RWPE1 (cell line): Measurements from ENCODE around the gene TOR2A.

ENCODE experiments used
- CTCF ChIA-PET: fragments of 350-600 bp; sonication (Branson Sonifier 250); formaldehyde crosslinking; extraction: SDS; loops from one replicate; lab custom pipeline; 2021; lab: Yijun Ruan, JAX
- POLR2A ChIA-PET: fragments of 400-600 bp; formaldehyde crosslinking; extraction: SDS; loops from one replicate; lab custom pipeline; 2020; ENCODE audit warnings: antibody characterized with exemption; ENCODE audit not compliant: low non-redundant PET; lab: Yijun Ruan, JAX
- DNase-seq: peaks from one replicate; pipeline ENCODE4 v3.0.0; 2012; ENCODE audit warnings: low spot score
- H3K27ac ChIP-seq: fragments of 450-650 bp; 2 replicates; pipeline ENCODE4 v1.5.1; 2017
- TF ChIP-seq, protein P1 (sequence below): fragments of 450-650 bp; conservative IDR thresholded peaks from 2 replicates; pipeline ENCODE4 v1.5.1; 2017; ENCODE audit warnings: low read depth, mild to moderate bottlenecking

The TOR2A gene

DNA sequence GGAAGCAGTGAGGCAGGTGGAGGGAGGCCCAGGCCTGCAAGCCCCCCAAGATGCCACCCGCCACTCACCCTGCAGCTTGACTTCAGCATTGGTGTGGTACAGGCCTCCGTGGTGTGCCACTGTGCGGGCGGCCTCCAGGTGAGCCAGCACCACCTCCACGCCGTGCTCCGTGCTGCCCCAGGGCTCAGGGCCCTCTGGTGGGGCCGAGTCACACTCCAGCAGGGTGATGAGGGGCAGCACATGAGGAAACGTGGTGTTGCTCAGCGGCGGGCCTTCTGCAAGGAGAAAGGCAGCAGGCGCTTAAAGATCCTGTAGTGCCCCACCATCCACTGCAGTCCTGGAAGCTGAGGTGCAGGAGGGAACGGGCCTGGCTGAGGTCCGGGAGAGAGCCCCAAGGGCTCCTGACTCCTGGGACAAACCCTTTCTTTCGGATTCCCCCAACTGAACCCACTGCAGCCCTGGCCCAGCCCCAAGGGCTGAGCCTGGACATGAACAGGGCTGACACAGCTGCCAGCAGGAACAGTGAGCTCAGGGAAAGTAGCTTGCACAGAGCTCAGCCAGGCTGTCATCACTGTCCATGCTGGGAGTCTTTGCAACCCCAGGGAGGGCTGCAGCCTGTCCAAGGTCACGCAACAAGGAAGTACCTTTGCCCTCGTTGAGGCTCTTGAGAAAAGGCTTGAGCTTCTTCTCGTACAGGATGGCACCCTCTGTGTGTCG lies 4.7 kb upstream of the TOR2A start:
- peak overlapping the region; percentile 98 for H3K27ac ChIP-seq
- ChIA-PET CTCF (interaction anchor here (0.5 to 2.2 kb wide), 6 partner anchors 27 to 137 kb away, joined by 3 to 9 read pairs (median 4); partner anchors contain the start of gene CDK9), POLR2A (interaction anchor here (1.6 kb wide), 2 partner anchors 31 to 46 kb away, joined by 5 to 8 read pairs; partner anchors contain the start of gene CDK9)
- TF ChIP-seq, protein P1, sequence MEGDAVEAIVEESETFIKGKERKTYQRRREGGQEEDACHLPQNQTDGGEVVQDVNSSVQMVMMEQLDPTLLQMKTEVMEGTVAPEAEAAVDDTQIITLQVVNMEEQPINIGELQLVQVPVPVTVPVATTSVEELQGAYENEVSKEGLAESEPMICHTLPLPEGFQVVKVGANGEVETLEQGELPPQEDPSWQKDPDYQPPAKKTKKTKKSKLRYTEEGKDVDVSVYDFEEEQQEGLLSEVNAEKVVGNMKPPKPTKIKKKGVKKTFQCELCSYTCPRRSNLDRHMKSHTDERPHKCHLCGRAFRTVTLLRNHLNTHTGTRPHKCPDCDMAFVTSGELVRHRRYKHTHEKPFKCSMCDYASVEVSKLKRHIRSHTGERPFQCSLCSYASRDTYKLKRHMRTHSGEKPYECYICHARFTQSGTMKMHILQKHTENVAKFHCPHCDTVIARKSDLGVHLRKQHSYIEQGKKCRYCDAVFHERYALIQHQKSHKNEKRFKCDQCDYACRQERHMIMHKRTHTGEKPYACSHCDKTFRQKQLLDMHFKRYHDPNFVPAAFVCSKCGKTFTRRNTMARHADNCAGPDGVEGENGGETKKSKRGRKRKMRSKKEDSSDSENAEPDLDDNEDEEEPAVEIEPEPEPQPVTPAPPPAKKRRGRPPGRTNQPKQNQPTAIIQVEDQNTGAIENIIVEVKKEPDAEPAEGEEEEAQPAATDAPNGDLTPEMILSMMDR = no peak
- DNase-seq = no peak

DNA sequence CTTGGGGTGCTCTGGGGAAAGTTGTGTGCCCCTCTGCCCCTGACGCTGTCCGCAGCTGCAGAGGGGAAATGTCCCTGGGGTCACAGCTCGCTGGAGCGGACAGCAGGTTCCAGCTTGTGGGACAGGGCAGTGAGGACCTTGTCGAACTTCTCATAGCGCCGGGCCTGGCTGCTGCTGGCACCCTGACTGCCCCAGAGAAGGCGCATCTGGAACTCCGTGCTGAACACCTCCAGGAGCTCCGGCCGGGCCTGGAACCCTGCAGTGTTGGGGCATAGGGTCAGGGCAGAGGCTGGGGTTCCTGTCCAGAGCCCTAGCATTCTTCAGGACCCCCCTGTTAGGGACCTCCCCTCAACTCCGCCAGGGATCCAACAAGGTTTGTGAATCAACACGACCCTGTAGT lies 3.6 kb upstream of the TOR2A start:
- POLR2A ChIA-PET = interaction anchor here (0.7 kb wide), 1 partner anchor 88 kb away, joined by 3 read pairs; no protein-coding TSS in a partner anchor
- no peak for DNase-seq
- TF ChIP-seq, protein P1 = no peak
- CTCF ChIA-PET = interaction anchor here (2.2 kb wide), 1 partner anchor 131 kb away, joined by 9 read pairs; no protein-coding TSS in a partner anchor
- peak overlapping the region; percentile 98 for H3K27ac ChIP-seq

DNA sequence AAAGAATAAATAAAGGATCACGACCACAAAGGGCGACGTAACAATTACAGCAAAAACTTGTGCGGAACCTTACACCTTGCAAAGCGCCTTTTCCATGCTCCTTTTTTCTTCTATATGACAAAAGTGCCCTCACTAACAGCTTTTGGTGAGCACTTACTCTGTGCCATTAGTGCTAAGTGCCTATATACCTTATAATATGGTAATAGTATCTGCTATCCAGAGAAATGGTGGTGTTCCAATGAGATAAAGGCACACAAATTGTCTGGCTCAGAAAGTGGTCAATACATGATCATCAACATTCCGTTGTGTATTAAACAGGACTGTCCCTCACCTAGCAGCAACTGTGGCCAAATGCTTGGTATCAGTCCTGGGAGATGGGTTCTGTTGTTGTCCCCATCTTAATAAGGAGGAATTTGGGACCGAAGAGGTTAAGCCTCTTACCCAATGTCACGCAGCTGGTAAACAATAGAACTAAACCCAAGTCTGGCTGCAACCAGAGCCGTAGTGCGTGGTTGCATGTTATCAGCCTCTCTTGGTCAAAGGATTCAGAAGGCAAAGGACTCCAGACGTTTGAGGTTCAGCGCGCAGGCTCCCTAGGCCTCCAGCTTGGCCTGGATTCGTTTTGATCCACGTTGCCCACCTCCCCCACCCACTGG lies 564 bp upstream of the TOR2A start:
- POLR2A ChIA-PET = interaction anchor here (1.0 to 1.5 kb wide), 3 partner anchors 35 to 145 kb away, joined by 3 to 7 read pairs (median 6); partner anchors contain the start of gene CDK9
- TF ChIP-seq, protein P1 = peak; percentile 64
- no peak for DNase-seq
- peak overlapping the region; percentile 98 for H3K27ac ChIP-seq
- CTCF ChIA-PET = interaction anchor here (0.6 to 2.3 kb wide), 22 partner anchors 7 to 407 kb away, joined by 3 to 26 read pairs (median 4); partner anchors contain the start of genes CDK9, PTRH1 and TTC16

DNA sequence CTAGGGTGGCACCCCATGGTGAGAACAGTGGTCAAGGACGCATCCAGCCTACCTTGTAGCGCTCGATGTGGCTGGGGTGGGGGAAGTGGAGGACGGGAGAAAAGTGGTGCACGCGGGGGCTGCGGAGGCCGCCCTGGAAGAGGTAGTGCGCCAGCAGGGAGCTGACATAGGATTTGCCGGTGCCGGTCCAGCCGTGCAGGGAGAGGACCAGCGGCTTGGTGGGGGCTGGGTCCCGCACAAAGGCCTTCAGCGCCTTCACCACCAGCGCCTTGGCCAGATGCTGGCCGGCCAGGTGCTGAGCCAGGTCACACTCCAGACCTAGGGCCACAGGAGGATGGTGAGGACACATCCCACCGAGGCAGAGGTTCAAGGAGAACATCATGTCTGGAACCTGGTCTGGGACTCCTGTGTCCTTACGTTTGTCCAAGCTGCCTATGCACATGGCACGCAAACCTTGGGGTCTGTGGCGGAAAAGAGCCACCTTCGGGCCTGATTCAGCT lies 797 bp downstream of the TOR2A start:
- TF ChIP-seq, protein P1 = peak; percentile 85
- ChIA-PET CTCF (interaction anchor here (0.5 to 2.3 kb wide), 45 partner anchors 9 to 244 kb away, joined by 3 to 30 read pairs (median 5); partner anchors contain the start of genes CDK9, CFAP157, PTRH1 and SH2D3C), POLR2A (interaction anchor here (0.7 to 1.5 kb wide), 6 partner anchors 23 to 146 kb away, joined by 3 to 7 read pairs (median 4); no protein-coding TSS in a partner anchor)
- DNase-seq = no peak
- peak overlapping the region; percentile 89 for H3K27ac ChIP-seq

DNA sequence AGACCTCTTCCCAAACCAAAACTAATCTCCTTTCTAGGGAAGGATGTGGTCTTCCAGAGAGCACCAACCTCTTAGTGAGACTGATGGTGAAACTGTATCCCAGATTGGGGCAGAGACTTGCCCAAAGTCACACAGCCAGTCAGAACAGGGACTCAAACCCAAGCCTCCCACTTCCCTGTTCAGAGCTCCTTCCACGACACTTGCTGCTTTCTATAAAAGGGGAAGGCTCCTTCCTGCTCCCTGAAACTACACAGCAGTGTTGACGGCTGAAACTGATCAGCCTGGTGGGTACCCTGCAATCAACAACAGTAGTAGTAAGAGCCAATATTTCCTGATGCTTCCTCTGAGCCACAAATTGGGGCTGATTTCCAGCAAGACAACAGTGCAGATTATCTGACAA lies 1.5 kb downstream of the TOR2A start:
- peak overlapping the region; percentile 89 for H3K27ac ChIP-seq
- POLR2A ChIA-PET = no interaction called here
- no peak for DNase-seq
- CTCF ChIA-PET = interaction anchor here (0.7 to 2.3 kb wide), 8 partner anchors 11 to 178 kb away, joined by 3 to 30 read pairs (median 12); partner anchors contain the start of genes CDK9, PTRH1 and TTC16
- TF ChIP-seq, protein P1 = no peak

DNA sequence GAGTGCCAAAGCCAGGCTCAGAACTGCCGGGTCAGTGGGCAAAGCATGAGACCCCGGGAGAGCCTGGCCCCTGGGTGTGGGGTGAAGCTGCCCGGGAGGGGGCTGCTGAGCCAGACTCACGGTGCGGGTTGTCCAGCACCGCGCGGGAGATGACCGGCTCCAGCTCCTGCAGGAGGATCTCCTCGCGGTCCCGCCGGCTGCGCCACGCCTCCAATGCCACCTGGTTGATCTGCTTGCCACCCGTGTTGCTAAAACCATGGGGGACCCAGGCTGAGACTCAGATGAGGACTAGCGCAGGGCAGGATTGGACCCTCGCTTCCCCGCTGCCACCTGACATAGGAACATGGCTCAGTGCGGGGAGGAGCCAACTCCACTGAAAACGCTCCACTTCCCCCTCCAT lies 2.6 kb downstream of the TOR2A start:
- no peak for DNase-seq
- POLR2A ChIA-PET = no interaction called here
- TF ChIP-seq, protein P1 = no peak
- peak overlapping the region; percentile 89 for H3K27ac ChIP-seq
- CTCF ChIA-PET = interaction anchor here (0.5 kb wide), 2 partner anchors 73 to 86 kb away, joined by 3 to 8 read pairs; no protein-coding TSS in a partner anchor
